T-helper 1 cell treated with Interleukin-12 subunit alpha and Interleukin-12 subunit beta and Interleukin-4 antibody, amounts not matched to agents 30 μg/mL and 1 μg/mL, for 36 hours (primary cell): ENCODE measurements around the gene CDC23.
"Not testable (repeated sequence)": the region's sequence is repeated elsewhere in the genome, so short reads cannot be mapped to it uniquely, and the experiment has no call there.

Source experiments
- H3K27ac Mint-ChIP-seq: one replicate; pipeline ENCODE4 v1.8.0; 2021; ENCODE audit warnings: mild to moderate bottlenecking, mixed read lengths
- H3K27me3 Mint-ChIP-seq: one replicate; pipeline ENCODE4 v1.8.0; 2021; ENCODE audit warnings: low read depth, mixed read lengths
- H3K36me3 Mint-ChIP-seq: one replicate; pipeline ENCODE4 v1.8.0; 2021; ENCODE audit warnings: low read depth, mixed read lengths
- H3K4me1 Mint-ChIP-seq: one replicate; pipeline ENCODE4 v1.8.0; 2021; ENCODE audit warnings: low read depth, mixed read lengths
- H3K4me3 Mint-ChIP-seq: one replicate; pipeline ENCODE4 v1.8.0; 2021; ENCODE audit warnings: mild to moderate bottlenecking, moderate library complexity, mixed read lengths
- H3K9me3 Mint-ChIP-seq: one replicate; pipeline ENCODE4 v1.8.0; 2021; ENCODE audit warnings: mixed read lengths

Gene CDC23, protein sequence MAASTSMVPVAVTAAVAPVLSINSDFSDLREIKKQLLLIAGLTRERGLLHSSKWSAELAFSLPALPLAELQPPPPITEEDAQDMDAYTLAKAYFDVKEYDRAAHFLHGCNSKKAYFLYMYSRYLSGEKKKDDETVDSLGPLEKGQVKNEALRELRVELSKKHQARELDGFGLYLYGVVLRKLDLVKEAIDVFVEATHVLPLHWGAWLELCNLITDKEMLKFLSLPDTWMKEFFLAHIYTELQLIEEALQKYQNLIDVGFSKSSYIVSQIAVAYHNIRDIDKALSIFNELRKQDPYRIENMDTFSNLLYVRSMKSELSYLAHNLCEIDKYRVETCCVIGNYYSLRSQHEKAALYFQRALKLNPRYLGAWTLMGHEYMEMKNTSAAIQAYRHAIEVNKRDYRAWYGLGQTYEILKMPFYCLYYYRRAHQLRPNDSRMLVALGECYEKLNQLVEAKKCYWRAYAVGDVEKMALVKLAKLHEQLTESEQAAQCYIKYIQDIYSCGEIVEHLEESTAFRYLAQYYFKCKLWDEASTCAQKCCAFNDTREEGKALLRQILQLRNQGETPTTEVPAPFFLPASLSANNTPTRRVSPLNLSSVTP

DNA sequence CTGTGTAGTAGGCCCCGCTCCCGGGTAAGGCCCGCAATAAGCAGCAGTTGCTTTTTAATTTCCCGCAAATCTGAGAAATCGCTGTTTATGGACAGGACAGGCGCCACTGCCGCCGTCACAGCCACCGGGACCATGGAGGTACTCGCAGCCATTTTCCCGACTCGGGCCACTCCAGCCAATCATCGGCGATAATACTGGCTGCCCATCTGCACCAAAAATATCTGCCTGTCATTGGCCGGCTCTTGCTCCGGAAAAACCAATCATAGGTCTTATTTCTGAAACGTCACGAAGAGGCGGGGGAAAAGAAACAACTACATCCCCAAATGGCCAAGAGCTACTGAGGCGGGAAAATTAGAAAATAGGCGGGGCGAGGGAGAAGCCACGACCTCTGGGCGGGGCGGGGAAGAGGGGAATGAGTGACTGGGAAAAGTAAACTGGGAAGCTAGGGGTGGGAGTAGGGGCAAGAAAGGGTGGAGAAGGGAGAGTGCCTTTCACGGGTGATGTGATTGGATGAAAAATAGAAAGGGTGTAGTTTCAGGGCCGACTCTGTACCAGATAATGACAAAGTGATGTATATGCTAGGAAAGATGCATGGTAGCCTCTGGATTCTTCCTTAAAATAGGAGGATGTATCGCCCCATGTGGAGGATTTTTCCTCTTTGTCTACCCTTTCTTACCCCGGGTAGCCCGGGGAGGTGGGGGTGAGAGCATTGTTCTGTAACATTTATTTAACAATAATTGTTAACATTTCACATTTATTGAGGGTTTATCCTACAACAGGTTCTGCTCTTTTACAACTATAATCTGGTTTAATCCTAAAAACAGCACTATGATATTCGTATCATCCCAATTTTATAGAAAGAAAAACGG, at the start of gene CDC23:
TSS of gene CDC23 (minus strand) at position 163 of the 869 bp plus-strand sequence. CDS start at position 152, 11 bp downstream.
- peaks cover 8% of the 10 kb centered on the region for H3K36me3 Mint-ChIP-seq
- no peaks in the 10 kb centered on the region for H3K27me3 Mint-ChIP-seq
- H3K4me1 Mint-ChIP-seq, result peaks cover 17% of the 10 kb centered on the region

GRCh38 chr5:138258704-138259292, 45.7 kb upstream of the CDC23 start:
- Mint-ChIP-seq H3K4me3 (no peak overlapping the region), H3K36me3 (no peaks in the 10 kb centered on the region), H3K27me3 (peaks cover 9% of the 10 kb centered on the region), H3K27ac (no peak overlapping the region), H3K9me3 (no peaks in the 10 kb centered on the region), H3K4me1 (no peaks in the 10 kb centered on the region)

More for the DNA sequence above, at the start of gene CDC23:
- Mint-ChIP-seq H3K27ac (peak within 1 kb of the TSS; percentile 96), H3K4me3 (peak within 1 kb of the TSS; percentile 93), H3K9me3 (no peaks in the 10 kb centered on the region)

- Mint-ChIP-seq H3K36me3 (no peaks in the 10 kb centered on the region), H3K27me3 (peaks cover 9% of the 10 kb centered on the region), H3K27ac (no peak overlapping the region), H3K4me1 (no peaks in the 10 kb centered on the region), H3K4me3 (no peak overlapping the region), H3K9me3 (no peaks in the 10 kb centered on the region)
These were observed 44.5 kb upstream of the CDC23 start for GRCh38 chr5:138257583-138257982.

DNA sequence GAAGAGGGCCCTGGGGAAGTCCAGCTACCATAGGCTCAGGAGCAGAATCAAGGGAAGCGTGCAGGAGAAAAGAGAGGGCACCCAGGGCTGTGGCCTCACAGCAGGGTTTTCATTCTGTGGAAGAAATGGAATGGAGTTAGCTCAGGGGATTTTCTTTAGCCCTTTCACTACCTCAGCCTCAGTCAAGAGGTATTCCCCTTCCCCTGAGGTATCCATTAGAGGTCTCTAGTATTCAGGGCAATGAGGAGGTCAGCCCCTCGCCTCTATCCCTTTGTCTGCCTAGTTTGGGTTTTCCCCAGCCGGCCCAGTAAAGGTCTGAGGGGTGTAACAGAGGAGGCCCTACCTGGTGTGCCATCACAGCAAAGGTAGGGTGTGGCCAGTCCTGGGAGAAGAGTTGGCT, 39.8 kb upstream of the CDC23 start:
- no peaks in the 10 kb centered on the region for H3K9me3 Mint-ChIP-seq
- H3K27me3 Mint-ChIP-seq, result peaks cover 9% of the 10 kb centered on the region
- no peaks in the 10 kb centered on the region for H3K4me1 Mint-ChIP-seq
- H3K4me3 Mint-ChIP-seq, result no peak overlapping the region
- no peaks in the 10 kb centered on the region for H3K36me3 Mint-ChIP-seq
- no peak overlapping the region for H3K27ac Mint-ChIP-seq

GRCh38 chr5:138247800-138248199, 34.7 kb upstream of the CDC23 start:
- H3K4me1 Mint-ChIP-seq, H3K36me3 Mint-ChIP-seq, H3K4me3 Mint-ChIP-seq, H3K27ac Mint-ChIP-seq, H3K9me3 Mint-ChIP-seq: not testable (repeated sequence)
- H3K27me3 Mint-ChIP-seq, result peaks cover 28% of the 10 kb centered on the region

DNA sequence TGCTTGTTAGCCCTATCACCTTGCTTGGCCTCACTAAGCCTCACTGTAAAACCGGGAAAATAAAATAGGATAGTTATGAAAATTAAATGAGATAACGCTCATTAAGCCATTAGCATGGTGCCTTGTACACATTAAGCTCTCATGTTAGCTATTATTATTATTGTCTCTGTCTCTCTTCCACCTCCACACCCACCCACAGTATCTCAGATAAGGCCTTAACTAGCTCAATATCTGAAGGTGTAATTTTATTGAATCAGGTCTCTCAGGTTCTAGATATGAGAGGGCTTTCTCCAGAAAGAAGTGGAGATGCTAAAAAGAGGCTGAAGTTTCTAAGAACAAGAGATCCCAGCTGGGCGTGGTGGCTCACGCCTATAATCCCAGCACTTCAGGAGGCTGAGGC, 33.7 kb upstream of the CDC23 start:
- Mint-ChIP-seq H3K4me3 (no peak overlapping the region), H3K36me3 (no peaks in the 10 kb centered on the region), H3K27me3 (peaks cover 35% of the 10 kb centered on the region), H3K4me1 (peaks cover 2% of the 10 kb centered on the region), H3K9me3 (no peaks in the 10 kb centered on the region), H3K27ac (no peak overlapping the region)

GRCh38 chr5:138246334-138246733, 33.2 kb upstream of the CDC23 start:
- Mint-ChIP-seq H3K4me1 (peaks cover 2% of the 10 kb centered on the region), H3K4me3 (no peak overlapping the region), H3K9me3 (no peaks in the 10 kb centered on the region), H3K36me3 (no peaks in the 10 kb centered on the region), H3K27ac (no peak overlapping the region), H3K27me3 (peaks cover 38% of the 10 kb centered on the region)

DNA sequence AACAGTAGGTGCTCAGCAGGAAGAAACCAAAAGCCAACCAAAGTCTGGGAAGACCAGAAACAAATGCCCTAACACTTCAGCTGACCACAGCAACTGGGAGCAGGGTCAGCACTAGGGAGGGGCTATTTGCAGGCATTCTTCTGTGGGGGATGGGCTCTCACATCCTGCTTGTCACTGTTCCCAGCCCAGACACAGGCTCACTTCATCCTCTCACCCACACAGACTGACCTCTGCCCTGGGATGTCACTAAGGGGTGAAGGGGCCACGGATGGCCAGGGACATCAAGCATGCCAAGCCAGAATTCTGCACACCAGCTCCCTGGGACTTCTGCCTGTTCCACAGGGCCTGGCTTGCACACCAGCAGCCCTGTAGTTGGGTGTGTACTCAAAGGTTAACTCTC, 32.6 kb upstream of the CDC23 start:
- Mint-ChIP-seq H3K36me3 (no peaks in the 10 kb centered on the region), H3K9me3 (no peaks in the 10 kb centered on the region), H3K27ac (no peak overlapping the region), H3K27me3 (peaks cover 44% of the 10 kb centered on the region), H3K4me3 (no peak overlapping the region), H3K4me1 (peaks cover 8% of the 10 kb centered on the region)

DNA sequence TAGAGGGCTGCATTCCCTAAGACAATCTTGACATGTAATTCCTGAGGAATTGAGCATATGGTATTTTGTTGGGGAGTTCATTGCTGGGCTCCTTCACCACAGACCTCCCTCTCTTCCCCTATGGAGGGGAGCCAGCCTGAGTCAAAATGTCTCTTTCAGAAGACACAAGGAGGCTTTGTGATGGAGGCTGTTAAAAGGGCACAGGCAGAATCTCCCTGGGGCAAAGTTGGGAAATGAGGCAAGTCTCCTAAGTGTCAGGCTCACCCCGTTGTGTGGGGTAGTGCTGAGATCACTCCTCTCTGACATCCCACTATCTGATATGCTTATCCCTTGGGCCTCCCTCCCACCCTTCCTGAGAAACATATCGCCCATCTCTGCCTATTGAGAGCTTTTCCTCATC, 30.7 kb upstream of the CDC23 start:
- H3K36me3 Mint-ChIP-seq, result no peaks in the 10 kb centered on the region
- peaks cover 59% of the 10 kb centered on the region for H3K27me3 Mint-ChIP-seq
- H3K4me1 Mint-ChIP-seq, result peaks cover 11% of the 10 kb centered on the region
- H3K27ac Mint-ChIP-seq, result no peak overlapping the region
- no peak overlapping the region for H3K4me3 Mint-ChIP-seq
- H3K9me3 Mint-ChIP-seq, result no peaks in the 10 kb centered on the region

- H3K36me3 Mint-ChIP-seq, result no peaks in the 10 kb centered on the region
- H3K9me3 Mint-ChIP-seq, result no peaks in the 10 kb centered on the region
- H3K4me1 Mint-ChIP-seq, result peaks cover 11% of the 10 kb centered on the region
- no peak overlapping the region for H3K27ac Mint-ChIP-seq
- peaks cover 60% of the 10 kb centered on the region for H3K27me3 Mint-ChIP-seq
- no peak overlapping the region for H3K4me3 Mint-ChIP-seq
These were observed 28.8 kb upstream of the CDC23 start for GRCh38 chr5:138241688-138242571.

GRCh38 chr5:138240650-138241385, 27.7 kb upstream of the CDC23 start:
- Mint-ChIP-seq H3K36me3 (no peaks in the 10 kb centered on the region), H3K4me3 (no peak overlapping the region), H3K9me3 (no peaks in the 10 kb centered on the region), H3K27ac (no peak overlapping the region), H3K27me3 (peaks cover 56% of the 10 kb centered on the region), H3K4me1 (peaks cover 11% of the 10 kb centered on the region)

DNA sequence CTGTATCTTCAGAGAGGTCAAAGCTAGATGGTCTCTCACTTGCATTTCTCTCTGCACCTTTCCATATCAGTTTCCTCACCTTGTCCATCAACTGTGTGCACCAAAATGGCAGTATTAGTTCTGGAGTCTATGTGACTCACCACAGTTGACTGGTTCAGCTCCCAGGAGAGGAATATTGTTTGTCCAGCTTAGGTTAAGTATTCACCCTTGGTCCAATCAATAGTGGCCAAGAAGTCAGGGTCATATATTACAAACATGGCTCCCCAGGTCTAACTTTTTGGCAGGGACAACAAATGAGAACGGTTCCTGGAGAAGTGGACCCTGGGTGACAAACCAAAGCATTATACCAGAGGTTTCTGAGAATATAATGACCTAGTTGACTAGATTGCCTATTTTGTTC, 24.9 kb upstream of the CDC23 start:
- H3K4me3 Mint-ChIP-seq, result no peak overlapping the region
- no peaks in the 10 kb centered on the region for H3K36me3 Mint-ChIP-seq
- H3K4me1 Mint-ChIP-seq, result peaks cover 11% of the 10 kb centered on the region
- H3K9me3 Mint-ChIP-seq, result no peaks in the 10 kb centered on the region
- H3K27me3 Mint-ChIP-seq, result peaks cover 38% of the 10 kb centered on the region
- no peak overlapping the region for H3K27ac Mint-ChIP-seq

- Mint-ChIP-seq H3K27me3 (peaks cover 24% of the 10 kb centered on the region), H3K9me3 (no peaks in the 10 kb centered on the region), H3K4me3 (no peak overlapping the region), H3K36me3 (no peaks in the 10 kb centered on the region), H3K27ac (no peak overlapping the region), H3K4me1 (no peaks in the 10 kb centered on the region)
These were observed 21.5 kb upstream of the CDC23 start for GRCh38 chr5:138234651-138235050.
